IMR-90 (cell line): Measurements from ENCODE around the gene RPS19BP1. TPM values are rescaled to one million over a fixed set of nuclear protein-coding genes. Genes with fewer than 3 reads are reported as not detected.

Experiments used
- ATAC-seq: fragments of 200-7000 bp; cut with Tn5 transposase; 2 replicates; pipeline ENCODE4 v1.9.1; 2020; ENCODE audit warnings: low read depth, mild to moderate bottlenecking, moderate library complexity
- BruUV-seq: library from RNA; stranded (reverse); fragments of 400-500 nt; replicated peaks from 2 replicates; lab custom pipeline; 2021; lab: Mats Ljungman, UMichigan
- CTCF ChIA-PET: fragments of 300-600 bp; formaldehyde crosslinking; extraction: SDS; loops from one replicate; lab custom pipeline; 2021; ENCODE audit warnings: antibody characterized with exemption; lab: Yijun Ruan, JAX
- POLR2A ChIA-PET: fragments of 300-600 bp; sonication (Branson Sonifier 250); formaldehyde crosslinking; loops from one replicate; lab custom pipeline; 2022; ENCODE audit warnings: antibody characterized with exemption; ENCODE audit not compliant: unreplicated experiment; lab: Charles Lee
- DNase-seq: peaks from one replicate; pipeline ENCODE4 v3.0.0; 2013
- H2AFZ ChIP-seq: replicated peaks from 2 replicates; pipeline ENCODE3; 2013; ENCODE audit warnings: low read length, mild to moderate bottlenecking; ENCODE audit not compliant: poor library complexity
- H2AK5ac ChIP-seq: 2 replicates; pipeline ENCODE4 v1.6.1; 2013; ENCODE audit warnings: low read depth, low read length, inconsistent platforms
- H2AK9ac ChIP-seq: replicated peaks from 2 replicates; pipeline ENCODE3; 2013; ENCODE audit warnings: mild to moderate bottlenecking, low read depth, low read length, moderate library complexity; ENCODE audit not compliant: poor library complexity
- H2BK120ac ChIP-seq: 2 replicates; pipeline ENCODE4 v1.6.1; 2013; ENCODE audit warnings: low read depth, low read length, inconsistent platforms
- H2BK15ac ChIP-seq: 3 replicates; pipeline ENCODE4 v1.6.1; 2013; ENCODE audit warnings: low read depth, low read length, inconsistent platforms
- H2BK20ac ChIP-seq: 2 replicates; pipeline ENCODE4 v1.6.1; 2013; ENCODE audit warnings: low read depth, mild to moderate bottlenecking, inconsistent platforms, low read length, moderate library complexity
- H2BK5ac ChIP-seq: 2 replicates; pipeline ENCODE4 v1.6.1; 2013; ENCODE audit warnings: mild to moderate bottlenecking, low read depth, low read length, inconsistent platforms; ENCODE audit not compliant: poor library complexity, severe bottlenecking
- H3K14ac ChIP-seq: replicated peaks from 2 replicates; pipeline ENCODE4 v1.6.1; 2013; ENCODE audit warnings: low read depth, low read length, inconsistent platforms
- H3K18ac ChIP-seq: 2 replicates; pipeline ENCODE4 v1.6.1; 2013; ENCODE audit warnings: low read depth, low read length, control low read depth
- H3K23ac ChIP-seq: 2 replicates; pipeline ENCODE4 v1.6.1; 2013; ENCODE audit warnings: low read depth, low read length, inconsistent platforms
- H3K27ac ChIP-seq: 2 replicates; pipeline ENCODE4 v1.5.1; 2013; ENCODE audit warnings: mild to moderate bottlenecking, control low read depth, low read length; ENCODE audit not compliant: insufficient read depth
- H3K27me3 ChIP-seq: 2 replicates; pipeline ENCODE4 v1.6.1; 2013; ENCODE audit warnings: low read length; ENCODE audit not compliant: control insufficient read depth, insufficient read depth
- H3K36me3 ChIP-seq: 2 replicates; pipeline ENCODE4 v1.6.1; 2013; ENCODE audit warnings: low read length, mixed read lengths; ENCODE audit not compliant: control insufficient read depth, insufficient read depth
- H3K4ac ChIP-seq: 2 replicates; pipeline ENCODE4 v1.6.1; 2013; ENCODE audit warnings: low read depth, low read length, inconsistent platforms
- H3K4me1 ChIP-seq: 2 replicates; pipeline ENCODE4 v1.6.1; 2013; ENCODE audit warnings: low read length, mixed read lengths; ENCODE audit not compliant: control insufficient read depth, insufficient read depth
- H3K4me2 ChIP-seq: 2 replicates; pipeline ENCODE4 v1.6.1; 2013; ENCODE audit warnings: low read depth, mild to moderate bottlenecking, control low read depth, low read length, moderate library complexity
- H3K4me3 ChIP-seq: 2 replicates; pipeline ENCODE4 v1.5.1; 2013; ENCODE audit warnings: low read depth, mild to moderate bottlenecking, control low read depth, low read length, moderate library complexity; ENCODE audit not compliant: insufficient read depth
- H3K56ac ChIP-seq: 2 replicates; pipeline ENCODE4 v1.6.1; 2013; ENCODE audit warnings: low read length, inconsistent platforms; ENCODE audit not compliant: insufficient read depth; ENCODE audit errors: extremely low read depth
- H3K79me1 ChIP-seq, 2 experiments: 2 replicates each; pipeline ENCODE4 v1.6.1; 2013; ENCODE audit warnings: low read length in 2 of 2, inconsistent platforms in 1 of 2, low read depth in 1 of 2
- H3K9ac ChIP-seq: 2 replicates; pipeline ENCODE4 v1.6.1; 2013; ENCODE audit warnings: low read depth, low read length, control low read depth
- H3K9me1 ChIP-seq: 2 replicates; pipeline ENCODE4 v1.6.1; 2013; ENCODE audit warnings: low read length, inconsistent platforms; ENCODE audit not compliant: insufficient read depth
- H3K9me3 ChIP-seq: 2 replicates; pipeline ENCODE4 v1.6.1; 2013; ENCODE audit warnings: low read length; ENCODE audit not compliant: control insufficient read depth, insufficient read depth
- H4K20me1 ChIP-seq: 2 replicates; pipeline ENCODE4 v1.6.1; 2013; ENCODE audit warnings: low read length, inconsistent platforms; ENCODE audit not compliant: insufficient read depth
- H4K5ac ChIP-seq: 2 replicates; pipeline ENCODE4 v1.6.1; 2013; ENCODE audit warnings: mild to moderate bottlenecking, low read depth, low read length, control low read depth
- H4K8ac ChIP-seq, 2 experiments: 2 replicates each; pipeline ENCODE4 v1.6.1; 2013; ENCODE audit warnings: low read depth in 2 of 2, low read length in 2 of 2, control low read depth in 1 of 2, inconsistent platforms in 1 of 2
- H4K91ac ChIP-seq: 2 replicates; pipeline ENCODE4 v1.6.1; 2013; ENCODE audit warnings: low read depth, low read length, inconsistent platforms; ENCODE audit not compliant: insufficient read depth
- BHLHE40 ChIP-seq: fragments of 150-350 bp; IDR thresholded peaks from 2 replicates; pipeline ENCODE4 v1.6.1; 2016; ENCODE audit warnings: mild to moderate bottlenecking, low read depth, low read length
- CEBPB ChIP-seq: IDR thresholded peaks from 2 replicates; pipeline ENCODE4 v1.6.1; 2012; ENCODE audit warnings: low read depth, low read length, improper control_type of control experiment
- CHD1 ChIP-seq: IDR thresholded peaks from 2 replicates; pipeline ENCODE4 v1.6.1; 2012; ENCODE audit warnings: low read depth, low read length, improper control_type of control experiment
- MAFK ChIP-seq: IDR thresholded peaks from 2 replicates; pipeline ENCODE4 v1.6.1; 2012; ENCODE audit warnings: low read depth, low read length, improper control_type of control experiment
- MXI1 ChIP-seq: IDR thresholded peaks from 2 replicates; pipeline ENCODE4 v1.6.1; 2012; ENCODE audit warnings: low read depth, mild to moderate bottlenecking, low read length, moderate library complexity, borderline replicate concordance
- NFE2L2 ChIP-seq: fragments of 150-350 bp; IDR thresholded peaks from 2 replicates; pipeline ENCODE4 v1.6.1; 2016; ENCODE audit warnings: low read depth, mild to moderate bottlenecking, low read length
- WGBS, 2 experiments: methylation state at CpG; one replicate each; pipeline versions ENCODE4 v1.1.5 to v1.1.7; 2013; ENCODE audit warnings: missing lambda C conversion rate in 2 of 2; ENCODE audit not compliant: insufficient read length in 1 of 2; ENCODE audit errors: extremely low coverage in 2 of 2; 5-methylcytosine and 5-hydroxymethylcytosine counted together
- dilution Hi-C: fragments of 300-500 bp; cut with HindIII; formaldehyde crosslinking; loops from one replicate; pipeline ENCODE4 v1.14.3; 2018; ENCODE audit warnings: low sequenced_read_pairs; ENCODE audit not compliant: unreplicated experiment
- in situ Hi-C: fragments of 300-500 bp; cut with MboI; formaldehyde crosslinking; loops from 3 replicates; pipeline ENCODE4 v1.14.3; 2019; ENCODE audit warnings: low sequenced_read_pairs, inconsistent platforms, mixed read lengths
- intact Hi-C: fragments of 100-400 bp; cut with micrococcal nuclease; formaldehyde crosslinking; loops from 2 replicates; pipeline ENCODE4 v1.10.0; 2022
- polyA plus RNA-seq, 3 experiments: library from polyadenylated mRNA; depleted of rRNA; stranded (reverse); fragments of >200 nt; gene quantifications; 2 replicates each; pipeline ENCODE4 v1.2.3, GENCODE V29; 2012; ENCODE audit warnings: low replicate concordance in 1 of 3
- total RNA-seq: library from RNA; depleted of rRNA; stranded (reverse); fragments of >200 nt; gene quantifications from 2 replicates; pipeline ENCODE4 v1.2.3, GENCODE V29; 2012
- TF ChIP-seq, protein P1 (sequence below): fragments of 150-350 bp; IDR thresholded peaks from 2 replicates; pipeline ENCODE4 v1.6.1; 2016; ENCODE audit warnings: low read depth, mild to moderate bottlenecking, low read length, moderate library complexity, borderline replicate concordance

Gene RPS19BP1
- total and polyA plus RNA-seq, 2 of the 4 experiments (the other 2 are of a cell fraction) = 33.0 to 95.4 TPM

DNA sequence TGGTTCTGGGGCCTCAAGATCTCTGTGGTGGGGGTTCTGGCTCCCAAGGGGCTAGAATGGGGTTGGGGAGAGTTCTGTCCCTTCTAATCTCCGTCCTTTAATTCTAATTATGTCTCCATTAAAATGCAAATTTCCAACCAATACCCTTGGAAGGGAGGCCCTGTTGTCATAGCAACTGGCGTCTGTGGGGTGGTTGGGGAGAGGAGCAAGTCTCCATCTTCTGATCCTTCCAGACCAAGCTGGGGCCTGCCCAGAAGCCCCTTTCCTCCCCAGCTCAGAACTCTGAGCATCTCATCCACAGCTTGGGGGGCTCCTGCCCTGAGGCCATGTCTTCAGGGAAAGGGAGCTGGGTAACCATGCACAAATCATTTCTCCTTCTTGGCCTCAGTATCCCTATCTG lies 5.4 kb upstream of the RPS19BP1 start:
- BruUV-seq = no TSS peak
- Histone ChIP-seq H3K4me2 (no peak overlapping the region), H3K4me3 (no peak overlapping the region), H3K9ac (no peak overlapping the region), H3K14ac (no peak overlapping the region), H2BK20ac (no peak overlapping the region), H2AK9ac (no peak overlapping the region), H4K20me1 (no peaks in the 10 kb centered on the region), H3K4me1 (peaks cover 3% of the 10 kb centered on the region), H3K9me1 (no peaks in the 10 kb centered on the region), H3K27ac (no peak overlapping the region), H3K18ac (no peak overlapping the region), H2AK5ac (no peak overlapping the region), H3K23ac (no peak overlapping the region), H4K8ac (no peak overlapping the region), H4K5ac (no peak overlapping the region), H3K79me1 (no peaks in the 10 kb centered on the region), H2BK5ac (no peak overlapping the region), H3K56ac (no peak overlapping the region), H2AFZ (no peak overlapping the region), H2BK15ac (no peak overlapping the region), H4K91ac (no peak overlapping the region), H2BK120ac (no peak overlapping the region), H3K27me3 (peaks cover 17% of the 10 kb centered on the region), H3K4ac (no peak overlapping the region), H3K9me3 (no peaks in the 10 kb centered on the region), H3K36me3 (no peaks in the 10 kb centered on the region)
- DNase-seq (no peak), ATAC-seq (no peak)
- in situ Hi-C loops (loop anchor here (5.0 to 10.0 kb wide), 3 partner anchors 489 to 807 kb away; partner anchors contain the start of gene ADSL), dilution Hi-C loops (no loop called here), intact Hi-C loops (loop anchor here (10.0 kb wide), 1 partner anchor 637 kb away; the partner anchor contains the start of gene TNRC6B)
- TF ChIP-seq CEBPB (no peak), MAFK (no peak), MXI1 (no peak), BHLHE40 (no peak), CHD1 (no peak), NFE2L2 (no peak)
- TF ChIP-seq, protein P1, sequence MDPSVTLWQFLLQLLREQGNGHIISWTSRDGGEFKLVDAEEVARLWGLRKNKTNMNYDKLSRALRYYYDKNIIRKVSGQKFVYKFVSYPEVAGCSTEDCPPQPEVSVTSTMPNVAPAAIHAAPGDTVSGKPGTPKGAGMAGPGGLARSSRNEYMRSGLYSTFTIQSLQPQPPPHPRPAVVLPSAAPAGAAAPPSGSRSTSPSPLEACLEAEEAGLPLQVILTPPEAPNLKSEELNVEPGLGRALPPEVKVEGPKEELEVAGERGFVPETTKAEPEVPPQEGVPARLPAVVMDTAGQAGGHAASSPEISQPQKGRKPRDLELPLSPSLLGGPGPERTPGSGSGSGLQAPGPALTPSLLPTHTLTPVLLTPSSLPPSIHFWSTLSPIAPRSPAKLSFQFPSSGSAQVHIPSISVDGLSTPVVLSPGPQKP = no peak
- no CpG with 5 or more reads among the region's 2 CpGs for WGBS, 2 experiments
- ChIA-PET CTCF (interaction anchor here (0.6 to 1.7 kb wide), 2 partner anchors 483 to 487 kb away, joined by 3 to 9 read pairs; no protein-coding TSS in a partner anchor), POLR2A (no interaction called here)
